Mesenchymal stem cell (in vitro differentiated cells and primary cell): ENCODE results near the gene GIPC3.

Experiments used
- DNase-seq: peaks from one replicate; pipeline ENCODE4 v3.0.0-alpha.2; 2013
- H2AFZ ChIP-seq: one replicate; pipeline ENCODE4 v1.6.1; 2013; ENCODE audit warnings: low read depth, mild to moderate bottlenecking, control low read depth, inconsistent platforms, low read length, moderate library complexity
- H2AK5ac ChIP-seq: 2 replicates; pipeline ENCODE4 v1.6.1; 2013; ENCODE audit warnings: low read length, moderate library complexity, mild to moderate bottlenecking, inconsistent platforms; ENCODE audit not compliant: severe bottlenecking
- H2BK120ac ChIP-seq: one replicate; pipeline ENCODE4 v1.6.1; 2013; ENCODE audit warnings: low read depth, mild to moderate bottlenecking, inconsistent platforms, low read length, moderate library complexity
- H2BK12ac ChIP-seq, 2 experiments: one replicate each; pipeline ENCODE4 v1.6.1; 2013; ENCODE audit warnings: inconsistent platforms in 2 of 2, low read length in 2 of 2, mild to moderate bottlenecking in 2 of 2, moderate library complexity in 2 of 2, control low read depth in 1 of 2
- H2BK15ac ChIP-seq: one replicate; pipeline ENCODE4 v1.6.1; 2013; ENCODE audit warnings: mild to moderate bottlenecking, low read depth, inconsistent platforms; ENCODE audit not compliant: poor library complexity, severe bottlenecking
- H2BK5ac ChIP-seq: 2 replicates; pipeline ENCODE4 v1.6.1; 2013; ENCODE audit warnings: low read depth, mild to moderate bottlenecking, low read length, control low read depth, inconsistent platforms; ENCODE audit not compliant: poor library complexity, severe bottlenecking
- H3K14ac ChIP-seq, 2 experiments: one replicate each; pipeline ENCODE4 v1.6.1; 2013; ENCODE audit warnings: inconsistent platforms in 2 of 2, low read length in 2 of 2, control low read depth in 1 of 2, mild to moderate bottlenecking in 1 of 2, moderate library complexity in 1 of 2
- H3K18ac ChIP-seq, 2 experiments: one replicate each; pipeline ENCODE4 v1.6.1; 2013; ENCODE audit warnings: inconsistent platforms in 2 of 2, low read length in 2 of 2, control low read depth in 1 of 2, low read depth in 1 of 2, mild to moderate bottlenecking in 1 of 2
- H3K23ac ChIP-seq, 2 experiments: one replicate each; pipeline ENCODE4 v1.6.1; 2013; ENCODE audit warnings: inconsistent platforms in 2 of 2, low read length in 2 of 2, mild to moderate bottlenecking in 2 of 2, moderate library complexity in 2 of 2, control low read depth in 1 of 2
- H3K27ac ChIP-seq: 2 replicates; pipeline ENCODE4 v1.5.1; 2013; ENCODE audit warnings: mild to moderate bottlenecking, moderate library complexity, low read length, control low read depth, inconsistent platforms; ENCODE audit not compliant: poor library complexity, severe bottlenecking
- H3K27me3 ChIP-seq, 2 experiments: 2 replicates each; pipeline versions ENCODE4 v1.6.1 to v1.7.0; 2013; ENCODE audit warnings: low read length in 2 of 2, mild to moderate bottlenecking in 2 of 2, moderate library complexity in 2 of 2, control low read depth in 1 of 2, inconsistent platforms in 1 of 2; ENCODE audit not compliant: control insufficient read depth in 1 of 2, insufficient read depth in 1 of 2
- H3K36me3 ChIP-seq, 2 experiments: 2 replicates each; pipeline versions ENCODE4 v1.6.1 to v1.7.0; 2013; ENCODE audit warnings: low read length in 2 of 2, control low read depth in 1 of 2, inconsistent platforms in 1 of 2, low read depth in 1 of 2, mild to moderate bottlenecking in 1 of 2; ENCODE audit not compliant: insufficient read depth in 2 of 2, control insufficient read depth in 1 of 2
- H3K4ac ChIP-seq, 2 experiments: one replicate each; pipeline ENCODE4 v1.6.1; 2013; ENCODE audit warnings: inconsistent platforms in 2 of 2, low read length in 2 of 2, mild to moderate bottlenecking in 2 of 2, moderate library complexity in 2 of 2, control low read depth in 1 of 2, low read depth in 1 of 2
- H3K4me1 ChIP-seq: 2 replicates; pipeline ENCODE4 v1.6.1; 2013; ENCODE audit warnings: low read depth, low read length, control low read depth; ENCODE audit not compliant: control insufficient read depth, insufficient read depth
- H3K4me2 ChIP-seq: 2 replicates; pipeline ENCODE4 v1.6.1; 2013; ENCODE audit warnings: low read length, mild to moderate bottlenecking, inconsistent platforms; ENCODE audit not compliant: poor library complexity, severe bottlenecking
- H3K4me3 ChIP-seq, 2 experiments: 2 replicates each; pipeline versions ENCODE4 v1.5.1 to v1.7.0; 2013; ENCODE audit warnings: low read length in 2 of 2, mild to moderate bottlenecking in 2 of 2, control low read depth in 1 of 2, low read depth in 1 of 2; ENCODE audit not compliant: insufficient read depth in 1 of 2
- H3K79me1 ChIP-seq: replicated peaks from 2 replicates; pipeline ENCODE4 v1.6.1; 2013; ENCODE audit warnings: mild to moderate bottlenecking, control low read depth, low read length, inconsistent platforms; ENCODE audit not compliant: poor library complexity, severe bottlenecking
- H3K9ac ChIP-seq: 2 replicates; pipeline ENCODE4 v1.7.0; 2013; ENCODE audit warnings: mild to moderate bottlenecking, low read length, moderate library complexity
- H3K9me3 ChIP-seq: 2 replicates; pipeline ENCODE4 v1.7.0; 2013; ENCODE audit warnings: mild to moderate bottlenecking, low read length; ENCODE audit not compliant: control insufficient read depth
- H4K8ac ChIP-seq: one replicate; pipeline ENCODE4 v1.6.1; 2013; ENCODE audit warnings: inconsistent platforms, mild to moderate bottlenecking, low read length, moderate library complexity
- H4K91ac ChIP-seq: one replicate; pipeline ENCODE4 v1.6.1; 2013; ENCODE audit warnings: mild to moderate bottlenecking, low read length, inconsistent platforms
- WGBS: methylation state at CpG from one replicate; pipeline ENCODE4 v1.1.7; 2013; ENCODE audit warnings: mixed read lengths; 5-methylcytosine and 5-hydroxymethylcytosine counted together

The GIPC3 gene

DNA sequence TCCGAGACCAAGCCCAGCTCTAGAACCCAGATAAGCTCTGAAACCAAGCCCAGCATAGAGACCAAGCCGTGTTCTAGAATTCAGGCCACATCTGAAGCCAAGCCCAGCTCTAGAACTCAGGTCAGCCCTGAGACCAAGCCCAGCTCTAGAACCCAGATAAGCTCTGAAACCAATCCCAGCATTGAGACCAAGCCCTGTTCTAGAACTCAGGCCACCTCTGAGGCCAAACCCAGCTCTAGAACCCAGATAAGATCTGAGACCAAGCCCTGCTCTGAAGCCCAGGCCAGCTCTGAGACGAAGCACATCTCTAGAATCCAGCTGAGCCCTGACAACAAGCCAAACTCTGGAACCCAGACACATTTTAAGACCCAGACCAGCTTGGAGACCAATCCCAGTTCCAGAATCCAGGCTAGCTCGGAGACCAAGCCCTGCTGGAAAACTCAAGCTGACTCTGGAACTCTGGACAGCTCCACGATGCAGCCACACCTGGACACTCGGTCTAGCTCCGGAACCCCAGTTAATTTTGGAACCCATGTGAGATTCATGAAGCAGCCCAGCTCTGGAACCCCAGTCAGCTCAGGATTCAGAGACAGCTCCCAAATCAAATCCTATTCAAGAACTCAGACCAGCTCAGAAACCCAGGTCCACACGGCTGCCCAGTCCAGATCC is 5.8 kb downstream of the GIPC3 start:
- H3K4ac ChIP-seq = no peak overlapping the region

DNA sequence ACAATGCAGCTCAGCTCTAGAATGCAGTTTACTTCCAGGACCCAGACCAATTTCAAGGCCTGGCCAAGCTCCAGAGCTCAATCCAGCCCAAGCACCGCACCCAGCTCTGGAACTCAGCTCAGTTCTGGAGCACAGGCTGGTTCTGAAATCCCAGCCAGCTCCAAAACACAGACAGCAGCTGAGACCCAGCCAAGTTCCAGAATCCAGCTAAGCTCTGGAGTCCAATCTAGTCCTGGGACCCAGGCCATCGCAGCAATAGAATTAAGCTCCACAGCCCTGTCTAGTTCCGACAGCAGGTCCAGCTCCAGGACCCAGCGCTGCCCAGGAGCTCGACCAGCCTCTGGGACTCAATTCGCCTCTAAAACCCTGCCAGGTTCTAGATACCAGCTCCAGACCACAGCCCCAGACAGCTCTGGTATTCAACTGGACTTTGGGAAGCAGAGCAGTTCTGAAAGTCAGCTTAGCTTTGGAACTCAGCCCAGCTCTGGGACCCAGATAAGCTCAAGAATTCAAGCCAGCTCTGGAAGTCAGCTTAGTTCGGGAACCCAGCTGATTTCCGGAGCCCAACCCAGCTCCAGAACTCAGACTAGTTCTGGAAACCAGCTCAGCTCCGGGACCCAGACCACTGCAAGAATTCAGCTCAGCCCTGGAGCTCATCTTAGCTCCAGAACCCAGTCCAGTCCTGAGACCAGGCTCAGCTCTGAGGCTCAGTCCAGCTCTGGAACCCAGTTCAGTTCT is 6.8 kb downstream of the GIPC3 start:
- H3K18ac ChIP-seq = no peak overlapping the region
- H2BK15ac ChIP-seq = no peak overlapping the region
- H4K91ac ChIP-seq = no peak overlapping the region
- H2AFZ ChIP-seq = no peak overlapping the region
- no peak overlapping the region for H2AK5ac ChIP-seq
- no peak overlapping the region for H3K4me2 ChIP-seq
- no peak overlapping the region for H3K4ac ChIP-seq
- H3K79me1 ChIP-seq = no peaks in the 10 kb centered on the region
- H3K36me3 ChIP-seq = peaks cover 0 to 9% of the 10 kb centered on the region in 2 experiments
- H3K27me3 ChIP-seq = peaks cover 0 to 16% of the 10 kb centered on the region in 2 experiments
- H2BK12ac ChIP-seq = no peak overlapping the region
- H3K27ac ChIP-seq = no peak overlapping the region
- H2BK5ac ChIP-seq = no peak overlapping the region
- no peak overlapping the region for H3K4me3 ChIP-seq
- H3K14ac ChIP-seq = no peak overlapping the region
- H4K8ac ChIP-seq = no peak overlapping the region
- DNase-seq = no peak
- no peaks in the 10 kb centered on the region for H3K4me1 ChIP-seq
- H2BK120ac ChIP-seq = no peak overlapping the region
- no peak overlapping the region for H3K23ac ChIP-seq
- H3K9ac ChIP-seq = no peak overlapping the region
- WGBS = 84% methylated on average over 9 of the region's 9 CpGs
- H3K9me3 ChIP-seq = no peaks in the 10 kb centered on the region

More for the DNA sequence above, 5.8 kb downstream of the GIPC3 start:
- Histone ChIP-seq H4K8ac (no peak overlapping the region), H3K27me3 (peaks cover 0 to 25% of the 10 kb centered on the region in 2 experiments), H3K4me3 (no peak overlapping the region), H3K18ac (no peak overlapping the region), H2BK120ac (no peak overlapping the region), H3K4me1 (no peaks in the 10 kb centered on the region), H3K36me3 (peaks cover 0 to 9% of the 10 kb centered on the region in 2 experiments), H3K79me1 (no peaks in the 10 kb centered on the region), H2BK5ac (no peak overlapping the region), H2BK15ac (no peak overlapping the region), H3K14ac (no peak overlapping the region), H2BK12ac (no peak overlapping the region), H3K9me3 (no peaks in the 10 kb centered on the region), H3K27ac (no peak overlapping the region), H4K91ac (no peak overlapping the region), H2AK5ac (no peak overlapping the region), H3K4me2 (no peak overlapping the region), H2AFZ (no peak overlapping the region), H3K23ac (no peak overlapping the region), H3K9ac (no peak overlapping the region)
- no peak for DNase-seq
- WGBS = 91% methylated on average over 8 of the region's 8 CpGs

- WGBS = 56% methylated on average over 11 of the region's 11 CpGs
- H2AFZ ChIP-seq = no peak overlapping the region
- H2BK15ac ChIP-seq = no peak overlapping the region
- peaks cover 0 to 9% of the 10 kb centered on the region in 2 experiments for H3K36me3 ChIP-seq
- H2BK120ac ChIP-seq = no peak overlapping the region
- no peaks in the 10 kb centered on the region for H3K9me3 ChIP-seq
- H3K4me3 ChIP-seq = no peak overlapping the region
- no peaks in the 10 kb centered on the region for H3K4me1 ChIP-seq
- H3K23ac ChIP-seq = peak overlapping the region in 1 of 2 experiments; percentile 34
- no peak overlapping the region for H3K18ac ChIP-seq
- no peak overlapping the region for H3K14ac ChIP-seq
- no peak for DNase-seq
- peak overlapping the region; percentile 54 for H4K8ac ChIP-seq
- no peak overlapping the region for H2BK12ac ChIP-seq
- no peak overlapping the region for H2AK5ac ChIP-seq
- no peaks in the 10 kb centered on the region for H3K79me1 ChIP-seq
- H3K9ac ChIP-seq = no peak overlapping the region
- no peak overlapping the region for H3K4ac ChIP-seq
- peak overlapping the region; percentile 7 for H4K91ac ChIP-seq
- H3K27ac ChIP-seq = no peak overlapping the region
- peaks cover 0 to 16% of the 10 kb centered on the region in 2 experiments for H3K27me3 ChIP-seq
- H2BK5ac ChIP-seq = no peak overlapping the region
- H3K4me2 ChIP-seq = peak overlapping the region; percentile 11
Observed at GRCh38 chr19:3593156-3593555, 7.9 kb downstream of the GIPC3 start.

DNA sequence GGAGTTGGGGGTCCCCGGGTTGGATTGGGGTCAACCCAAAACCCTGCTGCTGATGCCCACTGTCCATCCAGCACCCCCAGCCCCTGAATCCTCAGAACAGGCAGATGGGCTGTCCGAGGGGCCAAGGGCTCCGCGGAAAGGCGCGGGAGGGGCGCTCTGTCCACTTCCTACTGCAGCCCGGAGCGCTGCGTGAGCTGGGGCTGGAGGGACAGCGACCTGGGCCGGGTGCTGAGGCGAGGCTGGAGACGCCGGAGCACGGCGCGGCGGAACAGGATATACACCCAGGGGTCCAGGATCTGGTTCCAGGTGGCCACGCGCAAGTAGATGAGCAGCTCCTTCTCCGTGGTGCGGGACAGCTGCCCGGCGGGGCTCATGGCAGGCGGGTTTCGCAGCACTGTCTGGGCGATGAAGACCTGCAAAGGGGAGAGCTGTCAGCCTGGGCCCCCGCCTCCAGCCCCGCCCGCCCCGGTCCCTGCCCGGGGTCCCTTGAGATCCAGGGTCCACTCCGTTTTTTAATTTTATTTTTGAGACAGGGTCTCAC is 10.3 kb downstream of the GIPC3 start:
- no peak overlapping the region for H2BK15ac ChIP-seq
- H3K4me3 ChIP-seq = no peak overlapping the region
- H3K4me2 ChIP-seq = no peak overlapping the region
- H3K4ac ChIP-seq = no peak overlapping the region
- H3K9ac ChIP-seq = no peak overlapping the region
- H3K36me3 ChIP-seq = peaks cover 3 to 20% of the 10 kb centered on the region in 2 experiments
- H4K91ac ChIP-seq = no peak overlapping the region
- no peak for DNase-seq
- H3K23ac ChIP-seq = no peak overlapping the region
- peaks cover 5% of the 10 kb centered on the region for H3K79me1 ChIP-seq
- no peak overlapping the region for H3K18ac ChIP-seq
- H3K9me3 ChIP-seq = no peaks in the 10 kb centered on the region
- H2AK5ac ChIP-seq = no peak overlapping the region
- no peak overlapping the region for H3K27ac ChIP-seq
- no peak overlapping the region for H2BK12ac ChIP-seq
- H2BK120ac ChIP-seq = no peak overlapping the region
- no peak overlapping the region for H4K8ac ChIP-seq
- H2AFZ ChIP-seq = no peak overlapping the region
- no peaks in the 10 kb centered on the region for H3K4me1 ChIP-seq
- peaks cover 0 to 16% of the 10 kb centered on the region in 2 experiments for H3K27me3 ChIP-seq
- H3K14ac ChIP-seq = no peak overlapping the region
- H2BK5ac ChIP-seq = no peak overlapping the region
- 85% methylated on average over 34 of the region's 34 CpGs for WGBS
